HFFc6 (cell line): ENCODE data around the gene RNU6-9. TPM values are rescaled to one million over a fixed set of nuclear protein-coding genes. Genes with fewer than 3 reads are reported as not detected.

ENCODE experiments used
- DNase-seq: peaks from one replicate; pipeline ENCODE4 v3.0.0-alpha.2; 2018
- H3K27ac Mint-ChIP-seq: 2 replicates; pipeline ENCODE4 v1.8.0; 2020; ENCODE audit warnings: mild to moderate bottlenecking, mixed read lengths
- H3K27me3 Mint-ChIP-seq: 2 replicates; pipeline ENCODE4 v1.8.0; 2021; ENCODE audit warnings: mild to moderate bottlenecking, moderate library complexity, mixed read lengths; ENCODE audit not compliant: insufficient read depth
- H3K36me3 Mint-ChIP-seq: 2 replicates; pipeline ENCODE4 v1.8.0; 2021; ENCODE audit warnings: low read depth, mixed read lengths
- H3K4me1 Mint-ChIP-seq: 2 replicates; pipeline ENCODE4 v1.8.0; 2020; ENCODE audit warnings: low read depth, mixed read lengths
- H3K4me3 Mint-ChIP-seq: 2 replicates; pipeline ENCODE4 v1.8.0; 2020; ENCODE audit warnings: mild to moderate bottlenecking, moderate library complexity, mixed read lengths
- H3K9me3 Mint-ChIP-seq: 2 replicates; pipeline ENCODE4 v1.8.0; 2020; ENCODE audit warnings: mild to moderate bottlenecking, mixed read lengths
- CTCF ChIP-seq: fragments of 200-600 bp; sonication (generic); IDR thresholded peaks from 2 replicates; pipeline ENCODE4 v1.5.0; 2021; ENCODE audit warnings: antibody characterized with exemption, mild to moderate bottlenecking
- total RNA-seq, 6 experiments: library from RNA; stranded (reverse); fragmentation: NEBNext Ultra II Directional; extraction: Animal tissue kit (Norgen Biotek cat#: 25700); gene quantifications; 2 replicates in 1 of 6; 3 replicates in 5 of 6; pipeline ENCODE4 v1.2.3, GENCODE V29; 2021

RNU6-9 gene
- total RNA-seq, 6 experiments from 2014 or later, result not detected

- no peak within 1 kb of the TSS for H3K27ac Mint-ChIP-seq
- DNase-seq, result no peak
- H3K4me3 Mint-ChIP-seq, result no peak within 1 kb of the TSS
Observed at GRCh38 chr19:917323-918151, 24.3 kb downstream of the RNU6-9 start, which contains the start of gene KISS1R. TSS of gene KISS1R (plus strand) at chr19:917333. CDS start at chr19:917503, 170 bp downstream.

GRCh38 chr19:918152-918437, 24.8 kb downstream of the RNU6-9 start:
- H3K27me3 Mint-ChIP-seq, result peaks cover 15% of the 10 kb centered on the region

More at GRCh38 chr19:917323-918151, 24.3 kb downstream of the RNU6-9 start, which contains the start of gene KISS1R:
- Mint-ChIP-seq H3K27me3 (peaks cover 15% of the 10 kb centered on the region), H3K9me3 (no peaks in the 10 kb centered on the region), H3K4me1 (peaks cover 10% of the 10 kb centered on the region; the same call in 1 of the 2 replicates), H3K36me3 (no peaks in the 10 kb centered on the region)
- peak; percentile 67 for TF ChIP-seq CTCF

GRCh38 chr19:918481-919198, 25.4 kb downstream of the RNU6-9 start:
- Mint-ChIP-seq H3K27ac (no peak overlapping the region), H3K4me3 (no peak overlapping the region), H3K9me3 (no peaks in the 10 kb centered on the region), H3K27me3 (peaks cover 15% of the 10 kb centered on the region), H3K36me3 (no peaks in the 10 kb centered on the region), H3K4me1 (peaks cover 10% of the 10 kb centered on the region; the same call in 1 of the 2 replicates)
- no peak for TF ChIP-seq CTCF
- DNase-seq, result no peak

More at GRCh38 chr19:918152-918437, 24.8 kb downstream of the RNU6-9 start:
- no peak overlapping the region for H3K27ac Mint-ChIP-seq
- H3K9me3 Mint-ChIP-seq, result no peaks in the 10 kb centered on the region
- H3K4me1 Mint-ChIP-seq, result peaks cover 10% of the 10 kb centered on the region; the same call in 1 of the 2 replicates
- no peak for TF ChIP-seq CTCF
- no peak for DNase-seq
- no peaks in the 10 kb centered on the region for H3K36me3 Mint-ChIP-seq
- no peak overlapping the region for H3K4me3 Mint-ChIP-seq

GRCh38 chr19:919199-920050, 26.1 kb downstream of the RNU6-9 start:
- no peak overlapping the region for H3K4me3 Mint-ChIP-seq

More at GRCh38 chr19:919199-920050, 26.1 kb downstream of the RNU6-9 start:
- no peak overlapping the region for H3K27ac Mint-ChIP-seq
- no peaks in the 10 kb centered on the region for H3K9me3 Mint-ChIP-seq
- no peak for DNase-seq
- no peaks in the 10 kb centered on the region for H3K36me3 Mint-ChIP-seq
- peaks cover 15% of the 10 kb centered on the region for H3K27me3 Mint-ChIP-seq
- peaks cover 10% of the 10 kb centered on the region; the same call in 1 of the 2 replicates for H3K4me1 Mint-ChIP-seq
- TF ChIP-seq CTCF, result no peak
